ENCODE measurements around the gene MAPKBP1. TPM values are rescaled to one million over a fixed set of nuclear protein-coding genes. Genes with fewer than 3 reads are reported as not detected.

The MAPKBP1 gene
- polyA plus RNA-seq, 6 donors from 2014 or later, result 1.6 to 5.5 (median 2.2) TPM; not detected in 1

Other genes starting within 250 kb of the MAPKBP1 start
- 10 to 100 TPM in 4 of 6 donors, 1 to 10 TPM in 2; 6.9 to 18.0 (median 11.4) TPM for gene RPAP1, start 230.2 kb upstream of the MAPKBP1 start, polyA plus RNA-seq (ENCODE audit: low read depth in 6 of 6)
- gene TYRO3, start 215.3 kb upstream of the MAPKBP1 start, polyA plus RNA-seq (ENCODE audit: low read depth in 6 of 6), result not detected
- 10 to 100 TPM in 5 of 6 donors, 1 to 10 TPM in 1; 2.2 to 30.3 (median 16.9) TPM for gene MGA, start 114.1 kb upstream of the MAPKBP1 start, polyA plus RNA-seq (ENCODE audit: low read depth in 6 of 6)
- gene JMJD7, start 53.6 kb downstream of the MAPKBP1 start, polyA plus RNA-seq (ENCODE audit: low read depth in 6 of 6), result 10 to 100 TPM; 11.3 to 32.6 (median 14.3) TPM
- gene PLA2G4B, start 64.4 kb downstream of the MAPKBP1 start, polyA plus RNA-seq (ENCODE audit: low read depth in 6 of 6), result 1 to 10 TPM in 1 of 6 donors, under 1 TPM in 3, not detected in 2; 0.45 to 1.5 (median 0.48) TPM
- gene SPTBN5, start 119.6 kb downstream of the MAPKBP1 start, polyA plus RNA-seq (ENCODE audit: low read depth in 6 of 6), result not detected
- 1 to 10 TPM; 4.1 to 9.2 (median 6.9) TPM for gene EHD4, start 198.1 kb downstream of the MAPKBP1 start, polyA plus RNA-seq (ENCODE audit: low read depth in 6 of 6)
- not detected for gene PLA2G4E, start 246.6 kb downstream of the MAPKBP1 start, polyA plus RNA-seq (ENCODE audit: low read depth in 6 of 6)

All from naive B cell (primary cell).